Esophagus (tissue), 2 donors: Measurements from ENCODE around the gene ZNF135. TPM values are rescaled to one million over a fixed set of nuclear protein-coding genes. Genes with fewer than 3 reads are reported as not detected.

Source experiments
- H3K27ac ChIP-seq, 2 donors: one replicate each; pipeline ENCODE4 v1.5.1; 2013; ENCODE audit warnings: low read depth in 2 of 2, mild to moderate bottlenecking in 2 of 2, inconsistent platforms in 1 of 2, low read length in 1 of 2, moderate library complexity in 1 of 2
- H3K27me3 ChIP-seq, 2 donors: one replicate each; pipeline ENCODE4 v1.6.1; 2013; ENCODE audit warnings: low read length in 2 of 2, control low read depth in 1 of 2, mild to moderate bottlenecking in 1 of 2; ENCODE audit not compliant: insufficient read depth in 2 of 2, control insufficient read depth in 1 of 2
- H3K36me3 ChIP-seq, 2 donors: one replicate each; pipeline ENCODE4 v1.6.1; 2013; ENCODE audit warnings: low read length in 1 of 2; ENCODE audit not compliant: control insufficient read depth in 2 of 2, insufficient read depth in 2 of 2
- H3K4me1 ChIP-seq, 2 donors: one replicate each; pipeline ENCODE4 v1.6.1; 2013; ENCODE audit warnings: low read length in 1 of 2; ENCODE audit not compliant: control insufficient read depth in 2 of 2, insufficient read depth in 2 of 2
- H3K4me3 ChIP-seq, 2 donors: one replicate each; pipeline ENCODE4 v1.5.1; 2013; ENCODE audit warnings: low read length in 2 of 2, mild to moderate bottlenecking in 2 of 2, low read depth in 1 of 2, moderate library complexity in 1 of 2
- H3K9me3 ChIP-seq, 2 donors: one replicate each; pipeline ENCODE4 v1.6.1; 2013; ENCODE audit warnings: mild to moderate bottlenecking in 2 of 2, low read depth in 1 of 2, low read length in 1 of 2, moderate library complexity in 1 of 2; ENCODE audit not compliant: control insufficient read depth in 2 of 2, insufficient read depth in 1 of 2
- WGBS, 2 donors: extraction: QIAGEN DNeasy Blood & Tissue Kit; methylation state at CpG; one replicate each; pipeline ENCODE4 v1.1.7; 2013; 5-methylcytosine and 5-hydroxymethylcytosine counted together
- polyA plus RNA-seq, 2 donors: library from polyadenylated mRNA; stranded (reverse); fragments of 200-250 nt; gene quantifications; one replicate each; pipeline ENCODE4 v1.2.3, GENCODE V29; 2013
- donor health status: healthy with polysubstance abuse.
- donor health status: Bipolar disorder and iron deficiency.

ZNF135 gene
- 1 to 10 TPM; 1.6 to 2.9 TPM for polyA plus RNA-seq

GRCh38 chr19:58059003-58059670, at the start of gene ZNF135:
Gene ZNF135, plus strand, starts transcription at chr19:58059282. Its CDS starts 721 bp downstream, at chr19:58060003.
- H3K9me3 ChIP-seq: peaks cover 6 to 43% of the 10 kb centered on the region in 2 donors
- H3K36me3 ChIP-seq: peaks cover 0 to 5% of the 10 kb centered on the region in 2 donors
- peak within 1 kb of the TSS; percentile 84 to 92 for H3K27ac ChIP-seq
- peak within 1 kb of the TSS; percentile 64 to 77 for H3K4me3 ChIP-seq
- H3K4me1 ChIP-seq: peaks cover 0 to 5% of the 10 kb centered on the region in 2 donors
- WGBS, 2 donors: 3% methylated on average over 61 to 62 of the region's 62 CpGs
- no peaks in the 10 kb centered on the region for H3K27me3 ChIP-seq

DNA sequence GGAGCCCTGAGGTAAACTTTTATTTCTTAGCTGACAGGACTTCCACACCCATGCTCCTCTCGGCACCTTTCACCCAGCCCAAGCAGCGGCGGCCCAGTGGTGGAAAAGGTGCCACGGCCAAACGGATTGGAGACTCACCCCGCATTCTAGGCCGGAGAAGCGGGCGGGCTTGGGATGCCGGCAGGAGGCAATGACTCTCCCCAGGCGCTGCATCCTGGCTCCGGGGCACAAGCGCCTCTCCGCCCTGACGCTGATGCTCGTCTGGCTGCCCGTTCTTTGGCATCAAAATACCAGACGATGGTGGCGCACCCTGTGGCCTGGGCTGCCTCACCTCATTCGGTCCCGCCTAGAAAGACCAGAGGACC, 49.8 kb upstream of the ZNF135 start:
- Histone ChIP-seq H3K4me1 (peaks cover 2 to 8% of the 10 kb centered on the region in 2 donors), H3K4me3 (peak overlapping the region in 1 of 2 donors; percentile 29), H3K27me3 (no peaks in the 10 kb centered on the region), H3K9me3 (peaks cover 34 to 47% of the 10 kb centered on the region in 2 donors), H3K36me3 (peaks cover 0 to 4% of the 10 kb centered on the region in 2 donors), H3K27ac (peak overlapping the region; percentile 47 to 85)
- WGBS, 2 donors: 3 to 4% methylated on average over 21 of the region's 21 CpGs

- H3K27ac ChIP-seq: peak overlapping the region in 1 of 2 donors; percentile 85
Measured at GRCh38 chr19:58009666-58010301, 49.3 kb upstream of the ZNF135 start.

GRCh38 chr19:58010507-58010906, 48.6 kb upstream of the ZNF135 start:
- H3K27ac ChIP-seq: no peak overlapping the region
- H3K4me1 ChIP-seq: peaks cover 2 to 8% of the 10 kb centered on the region in 2 donors
- H3K36me3 ChIP-seq: peaks cover 0 to 2% of the 10 kb centered on the region in 2 donors
- peaks cover 32 to 45% of the 10 kb centered on the region in 2 donors for H3K9me3 ChIP-seq
- no peak overlapping the region for H3K4me3 ChIP-seq
- WGBS, 2 donors: 73 to 78% methylated on average over 22 of the region's 22 CpGs
- no peaks in the 10 kb centered on the region for H3K27me3 ChIP-seq

More at GRCh38 chr19:58009666-58010301, 49.3 kb upstream of the ZNF135 start:
- H3K36me3 ChIP-seq: peaks cover 0 to 2% of the 10 kb centered on the region in 2 donors
- WGBS, 2 donors: 11 to 12% methylated on average over 41 of the region's 41 CpGs
- H3K4me3 ChIP-seq: peak overlapping the region; percentile 27 to 29
- peaks cover 32 to 46% of the 10 kb centered on the region in 2 donors for H3K9me3 ChIP-seq
- H3K27me3 ChIP-seq: no peaks in the 10 kb centered on the region
- H3K4me1 ChIP-seq: peaks cover 2 to 8% of the 10 kb centered on the region in 2 donors

- WGBS, 2 donors: 44 to 51% methylated on average over 5 of the region's 5 CpGs
- H3K27ac ChIP-seq: no peak overlapping the region
- H3K27me3 ChIP-seq: no peaks in the 10 kb centered on the region
- H3K36me3 ChIP-seq: no peaks in the 10 kb centered on the region
- peaks cover 25 to 36% of the 10 kb centered on the region in 2 donors for H3K9me3 ChIP-seq
- H3K4me3 ChIP-seq: no peak overlapping the region
- H3K4me1 ChIP-seq: peaks cover 2 to 8% of the 10 kb centered on the region in 2 donors
Measured at GRCh38 chr19:58014141-58014540, 44.9 kb upstream of the ZNF135 start.

GRCh38 chr19:58020129-58020528, 39.0 kb upstream of the ZNF135 start:
- no peaks in the 10 kb centered on the region for H3K27me3 ChIP-seq

GRCh38 chr19:58021541-58022282, 37.4 kb upstream of the ZNF135 start:
- H3K4me3 ChIP-seq: no peak overlapping the region
- H3K9me3 ChIP-seq: peaks cover 5 to 28% of the 10 kb centered on the region in 2 donors
- H3K36me3 ChIP-seq: no peaks in the 10 kb centered on the region
- H3K27me3 ChIP-seq: no peaks in the 10 kb centered on the region
- H3K27ac ChIP-seq: no peak overlapping the region
- 56% methylated on average over 30 of the region's 30 CpGs for WGBS, 2 donors
- no peaks in the 10 kb centered on the region for H3K4me1 ChIP-seq

More at GRCh38 chr19:58020129-58020528, 39.0 kb upstream of the ZNF135 start:
- WGBS, 2 donors: 67 to 71% methylated on average over 7 of the region's 7 CpGs
- H3K36me3 ChIP-seq: no peaks in the 10 kb centered on the region
- H3K4me3 ChIP-seq: no peak overlapping the region
- peaks cover 9 to 26% of the 10 kb centered on the region in 2 donors for H3K9me3 ChIP-seq
- H3K27ac ChIP-seq: no peak overlapping the region
- H3K4me1 ChIP-seq: no peaks in the 10 kb centered on the region

- Histone ChIP-seq H3K4me1 (no peaks in the 10 kb centered on the region), H3K36me3 (no peaks in the 10 kb centered on the region), H3K4me3 (no peak overlapping the region), H3K27ac (no peak overlapping the region), H3K9me3 (peaks cover 5 to 28% of the 10 kb centered on the region in 2 donors), H3K27me3 (no peaks in the 10 kb centered on the region)
- WGBS, 2 donors: 66 to 70% methylated on average over 4 of the region's 4 CpGs
Measured at GRCh38 chr19:58022283-58022660, 36.8 kb upstream of the ZNF135 start.

DNA sequence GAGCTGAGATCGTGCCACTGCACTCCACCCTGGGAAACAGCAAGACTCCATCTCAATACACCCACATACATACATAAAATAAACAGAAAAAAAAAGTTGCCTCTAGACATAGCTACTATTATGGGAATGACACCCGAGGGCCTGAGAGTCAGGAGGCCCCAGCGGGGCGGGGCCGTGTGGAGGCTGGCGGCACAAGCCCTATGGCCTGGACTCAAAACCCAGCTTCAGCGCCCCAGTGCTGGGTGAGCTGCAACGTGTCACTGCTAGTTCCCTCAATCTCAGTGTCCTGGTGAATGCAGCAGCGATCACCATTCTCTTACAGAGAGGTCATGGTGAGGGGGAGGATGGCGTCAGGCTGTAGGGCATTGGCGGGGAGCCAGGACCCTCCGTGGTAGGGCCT, 34.4 kb upstream of the ZNF135 start:
- WGBS, 2 donors: 91% methylated on average over 12 of the region's 12 CpGs
- no peaks in the 10 kb centered on the region for H3K27me3 ChIP-seq
- no peak overlapping the region for H3K27ac ChIP-seq
- H3K4me1 ChIP-seq: no peaks in the 10 kb centered on the region
- peaks cover 5 to 27% of the 10 kb centered on the region in 2 donors for H3K9me3 ChIP-seq
- no peaks in the 10 kb centered on the region for H3K36me3 ChIP-seq
- H3K4me3 ChIP-seq: no peak overlapping the region
